Liver (tissue), 9 donors: ENCODE measurements around the gene DIS3L2. TPM values are rescaled to one million over a fixed set of nuclear protein-coding genes. Genes with fewer than 3 reads are reported as not detected.
A peak's percentile ranks its signal among the peaks of the same experiment; 100 is the strongest.
"Not testable (repeated sequence)": the region's sequence is repeated elsewhere in the genome, so short reads cannot be mapped to it uniquely, and the experiment has no call there.

Experiments
- DNase-seq: peaks from one replicate; pipeline ENCODE4 v3.0.0-alpha.2; 2017; ENCODE audit warnings: low spot score
- H3K27ac ChIP-seq, 2 donors: one replicate each; pipeline ENCODE4 v1.7.0; 2013; ENCODE audit warnings: inconsistent platforms in 2 of 2, low read length in 2 of 2, control low read depth in 1 of 2, low read depth in 1 of 2, mild to moderate bottlenecking in 1 of 2
- H3K27me3 ChIP-seq, 4 donors: one replicate each; pipeline versions ENCODE4 v1.6.1 to v1.7.0; 2013; ENCODE audit warnings: low read length in 3 of 4, inconsistent platforms in 1 of 4, mild to moderate bottlenecking in 1 of 4, moderate library complexity in 1 of 4; ENCODE audit not compliant: control insufficient read depth in 4 of 4, insufficient read depth in 4 of 4
- H3K36me3 ChIP-seq, 4 donors: one replicate each; pipeline versions ENCODE4 v1.6.1 to v1.7.0; 2013; ENCODE audit warnings: low read length in 3 of 4, mild to moderate bottlenecking in 3 of 4, low read depth in 1 of 4, moderate library complexity in 1 of 4; ENCODE audit not compliant: control insufficient read depth in 4 of 4, insufficient read depth in 3 of 4
- H3K4me1 ChIP-seq, 4 donors: one replicate each; pipeline versions ENCODE4 v1.6.1 to v1.7.0; 2013; ENCODE audit warnings: low read length in 3 of 4, mild to moderate bottlenecking in 3 of 4, moderate library complexity in 1 of 4; ENCODE audit not compliant: control insufficient read depth in 4 of 4, insufficient read depth in 4 of 4
- H3K4me3 ChIP-seq, 3 donors: one replicate each; pipeline versions ENCODE4 v1.6.1 to v1.7.0; 2013; ENCODE audit warnings: low read length in 3 of 3, control low read depth in 1 of 3, low read depth in 1 of 3, mild to moderate bottlenecking in 1 of 3
- H3K9ac ChIP-seq, 2 donors: one replicate each; pipeline ENCODE4 v1.7.0; 2013; ENCODE audit warnings: low read length in 2 of 2, mild to moderate bottlenecking in 2 of 2, moderate library complexity in 2 of 2, control low read depth in 1 of 2, low read depth in 1 of 2
- H3K9me3 ChIP-seq, 4 donors: one replicate each; pipeline versions ENCODE4 v1.6.1 to v1.7.0; 2013; ENCODE audit warnings: low read length in 3 of 4; ENCODE audit not compliant: control insufficient read depth in 4 of 4
- FOXA1 ChIP-seq: IDR thresholded peaks from 2 replicates; pipeline ENCODE4 v1.6.1; 2016; ENCODE audit warnings: antibody characterized with exemption
- HNF4A ChIP-seq, 2 donors: conservative IDR thresholded peaks; 2 replicates each; pipeline ENCODE4 v1.6.1; 2016; ENCODE audit warnings: antibody characterized with exemption in 2 of 2, mild to moderate bottlenecking in 2 of 2
- HNF4G ChIP-seq: IDR thresholded peaks from 2 replicates; pipeline ENCODE4 v1.6.1; 2016; ENCODE audit warnings: antibody characterized with exemption
- RAD21 ChIP-seq, 2 donors: IDR thresholded peaks; 2 replicates each; pipeline ENCODE4 v1.6.1; 2016; ENCODE audit warnings: antibody characterized with exemption in 2 of 2, mild to moderate bottlenecking in 2 of 2
- RXRA ChIP-seq, 2 donors: IDR thresholded peaks; 2 replicates each; pipeline ENCODE4 v1.6.1; 2017 to 2018; ENCODE audit warnings: antibody characterized with exemption in 2 of 2, mild to moderate bottlenecking in 1 of 2
- SP1 ChIP-seq: IDR thresholded peaks from 2 replicates; pipeline ENCODE4 v1.6.1; 2018; ENCODE audit warnings: antibody characterized with exemption, mild to moderate bottlenecking
- TAF1 ChIP-seq: conservative IDR thresholded peaks from 2 replicates; pipeline ENCODE4 v1.6.1; 2016; ENCODE audit warnings: antibody characterized with exemption, mild to moderate bottlenecking
- WGBS: extraction: QIAGEN DNeasy Blood & Tissue Kit; methylation state at CpG from one replicate; pipeline ENCODE4 v1.1.7; 2013; 5-methylcytosine and 5-hydroxymethylcytosine counted together
- polyA plus RNA-seq, 2 donors: library from polyadenylated mRNA; stranded (reverse) in 1 of 2; unstranded in 1 of 2; fragments of 200-250 nt in 1 of 2; fragments of >200 nt in 1 of 2; fragmentation: Nextera tagmentation in 1 of 2; extraction: Ambion mirVana in 1 of 2; gene quantifications; one replicate each; pipeline versions ENCODE4 v1.2.1 to v1.2.3, GENCODE V29; 2013 to 2015
- total RNA-seq, 2 donors: library from RNA; depleted of rRNA; stranded (reverse); fragments of >200 nt; gene quantifications; one replicate each; pipeline ENCODE4 v1.2.3, GENCODE V29; 2014
- TF ChIP-seq, protein P1 (sequence below): fragments of 150-350 bp; IDR thresholded peaks from 2 replicates; pipeline ENCODE4 v1.5.1; 2017; ENCODE audit warnings: improper control_type of control experiment, low read depth, low read length; ENCODE audit not compliant: missing input control
- donor health status: healthy.
- donor health status: healthy.
- donor health status: healthy.
- donor health status: healthy.
- donor health status: healthy.

The DIS3L2 gene
- total and polyA plus RNA-seq, 4 donors, result 5.7 to 21.5 (median 8.8) TPM

DNA sequence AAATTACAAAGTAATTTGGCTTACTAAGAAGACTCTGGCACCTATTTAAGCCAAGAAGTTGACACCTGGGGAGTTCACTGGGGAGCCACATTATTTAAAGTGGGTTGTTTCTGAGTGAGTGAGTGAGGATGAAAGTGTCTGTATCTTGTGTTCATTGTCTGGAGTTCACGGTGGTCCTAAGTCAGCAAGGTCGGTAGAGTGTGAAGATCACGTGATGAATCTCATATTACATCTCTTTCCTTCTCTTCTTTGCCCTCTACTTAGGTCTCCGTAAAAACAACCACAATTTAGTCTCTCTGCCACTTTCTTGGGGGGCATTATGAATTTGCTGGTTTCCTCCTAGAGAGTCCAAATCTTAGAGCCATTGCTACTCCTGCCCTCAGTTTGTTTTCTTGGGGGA is 67.8 kb downstream of the DIS3L2 start:
- no peak for DNase-seq
- H3K9ac ChIP-seq, result no peak overlapping the region
- no peaks in the 10 kb centered on the region for H3K27me3 ChIP-seq
- H3K9me3 ChIP-seq, result no peaks in the 10 kb centered on the region
- no peak overlapping the region for H3K4me3 ChIP-seq
- H3K27ac ChIP-seq, result no peak overlapping the region
- 70% methylated on average over 4 of the region's 4 CpGs for WGBS
- H3K4me1 ChIP-seq, result no peaks in the 10 kb centered on the region
- peaks cover 4 to 10% (median 6%) of the 10 kb centered on the region in 4 donors for H3K36me3 ChIP-seq
- TF ChIP-seq HNF4G (no peak), RXRA (IDR thresholded peaks at IDR 0.05) (no peak), TAF1 (no peak), HNF4A (conservative IDR thresholded peaks at IDR 0.05) (no peak), FOXA1 (no peak)

DNA sequence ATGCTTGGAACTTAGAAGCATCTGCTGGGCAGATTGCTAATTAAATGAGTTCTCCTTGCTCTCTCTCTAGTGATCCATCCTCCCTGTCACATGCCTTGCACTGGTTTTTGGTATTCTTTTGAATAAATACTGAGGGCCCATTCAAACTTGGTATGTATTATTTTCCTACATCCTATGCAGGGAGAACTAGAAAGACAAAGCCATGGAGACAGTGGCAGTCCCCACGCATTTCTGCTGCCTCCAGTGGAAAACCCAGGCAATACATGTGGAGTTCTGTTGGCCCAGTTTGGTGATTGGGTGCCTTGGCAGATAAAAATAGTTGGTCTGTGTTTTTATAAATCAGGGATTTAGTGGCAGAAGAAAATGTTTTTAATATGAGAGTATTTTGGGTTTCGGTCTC is 68.7 kb downstream of the DIS3L2 start:
- Histone ChIP-seq H3K27ac (no peak overlapping the region), H3K4me3 (no peak overlapping the region), H3K4me1 (no peaks in the 10 kb centered on the region), H3K9ac (no peak overlapping the region), H3K27me3 (no peaks in the 10 kb centered on the region), H3K9me3 (no peaks in the 10 kb centered on the region), H3K36me3 (peaks cover 0 to 7% (median 5%) of the 10 kb centered on the region in 4 donors)
- no peak for DNase-seq
- TF ChIP-seq SP1, result no peak
- TF ChIP-seq RAD21 (IDR thresholded peaks at IDR 0.05), result peak in 1 of 2 donors; percentile 60
- TF ChIP-seq, protein P1, sequence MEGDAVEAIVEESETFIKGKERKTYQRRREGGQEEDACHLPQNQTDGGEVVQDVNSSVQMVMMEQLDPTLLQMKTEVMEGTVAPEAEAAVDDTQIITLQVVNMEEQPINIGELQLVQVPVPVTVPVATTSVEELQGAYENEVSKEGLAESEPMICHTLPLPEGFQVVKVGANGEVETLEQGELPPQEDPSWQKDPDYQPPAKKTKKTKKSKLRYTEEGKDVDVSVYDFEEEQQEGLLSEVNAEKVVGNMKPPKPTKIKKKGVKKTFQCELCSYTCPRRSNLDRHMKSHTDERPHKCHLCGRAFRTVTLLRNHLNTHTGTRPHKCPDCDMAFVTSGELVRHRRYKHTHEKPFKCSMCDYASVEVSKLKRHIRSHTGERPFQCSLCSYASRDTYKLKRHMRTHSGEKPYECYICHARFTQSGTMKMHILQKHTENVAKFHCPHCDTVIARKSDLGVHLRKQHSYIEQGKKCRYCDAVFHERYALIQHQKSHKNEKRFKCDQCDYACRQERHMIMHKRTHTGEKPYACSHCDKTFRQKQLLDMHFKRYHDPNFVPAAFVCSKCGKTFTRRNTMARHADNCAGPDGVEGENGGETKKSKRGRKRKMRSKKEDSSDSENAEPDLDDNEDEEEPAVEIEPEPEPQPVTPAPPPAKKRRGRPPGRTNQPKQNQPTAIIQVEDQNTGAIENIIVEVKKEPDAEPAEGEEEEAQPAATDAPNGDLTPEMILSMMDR, result peak; percentile 29
- 97% methylated on average over 2 of the region's 2 CpGs for WGBS

DNA sequence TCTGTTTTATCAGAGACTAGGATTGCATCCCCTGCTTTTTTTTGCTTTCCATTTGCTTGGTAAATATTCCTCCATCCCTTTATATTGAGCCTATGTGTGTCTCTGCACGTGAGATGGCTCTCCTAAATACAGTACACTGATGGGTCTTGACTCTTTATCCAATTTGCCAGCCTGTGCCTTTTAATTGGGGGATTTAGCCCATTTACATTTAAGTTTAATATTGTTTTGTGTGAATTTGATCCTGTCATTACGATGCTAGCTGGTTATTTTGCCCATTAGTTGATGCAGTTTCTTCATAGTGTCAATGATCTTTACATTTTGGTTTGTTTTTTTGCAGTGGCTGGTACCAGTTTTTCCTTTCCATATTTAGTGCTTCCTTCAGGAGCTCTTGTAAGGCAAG is 73.8 kb downstream of the DIS3L2 start:
- H3K9ac ChIP-seq, H3K4me1 ChIP-seq, H3K9me3 ChIP-seq, H3K36me3 ChIP-seq, DNase-seq, H3K4me3 ChIP-seq, H3K27ac ChIP-seq, H3K27me3 ChIP-seq: not testable (repeated sequence)
- 98% methylated on average over 2 of the region's 2 CpGs for WGBS

DNA sequence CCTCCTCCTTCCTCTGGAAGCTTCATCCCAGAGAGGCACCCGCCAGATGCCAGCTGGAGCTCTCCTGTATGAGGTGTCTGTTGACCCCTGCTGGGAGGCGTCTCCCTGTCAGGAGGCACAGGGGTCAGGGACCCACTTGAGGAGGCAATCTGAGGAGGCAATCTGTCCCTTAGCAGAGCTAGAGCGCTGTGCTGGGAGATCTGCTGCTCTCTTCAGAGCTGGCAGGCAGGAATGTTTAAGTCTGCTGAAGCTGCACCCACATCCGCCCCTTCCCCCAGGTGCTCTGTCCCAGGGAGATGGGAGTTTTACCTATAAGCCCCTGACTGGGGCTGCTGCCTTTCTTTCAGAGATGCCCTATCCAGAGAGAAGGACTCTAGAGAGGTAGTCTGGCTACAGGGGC is 75.4 kb downstream of the DIS3L2 start:
- H3K36me3 ChIP-seq, H3K9me3 ChIP-seq, H3K27me3 ChIP-seq, H3K9ac ChIP-seq, DNase-seq, H3K27ac ChIP-seq, H3K4me3 ChIP-seq, H3K4me1 ChIP-seq: not testable (repeated sequence)
- WGBS, result over 99% methylated on average over 4 of the region's 4 CpGs
